GM12872 (cell line): ENCODE data around the gene SPATS2.
A peak's percentile ranks its signal among the peaks of the same experiment; 100 is the strongest.

Experiments
- CTCF ChIP-seq: IDR thresholded peaks from 3 replicates; pipeline ENCODE4 v1.5.1; 2011; ENCODE audit warnings: low read depth, mild to moderate bottlenecking, low read length, moderate library complexity; ENCODE audit not compliant: insufficient read depth

Gene SPATS2

GRCh38 chr12:49334681-49335080 lies 32.6 kb upstream of the SPATS2 start:
- no peak for TF ChIP-seq CTCF

DNA sequence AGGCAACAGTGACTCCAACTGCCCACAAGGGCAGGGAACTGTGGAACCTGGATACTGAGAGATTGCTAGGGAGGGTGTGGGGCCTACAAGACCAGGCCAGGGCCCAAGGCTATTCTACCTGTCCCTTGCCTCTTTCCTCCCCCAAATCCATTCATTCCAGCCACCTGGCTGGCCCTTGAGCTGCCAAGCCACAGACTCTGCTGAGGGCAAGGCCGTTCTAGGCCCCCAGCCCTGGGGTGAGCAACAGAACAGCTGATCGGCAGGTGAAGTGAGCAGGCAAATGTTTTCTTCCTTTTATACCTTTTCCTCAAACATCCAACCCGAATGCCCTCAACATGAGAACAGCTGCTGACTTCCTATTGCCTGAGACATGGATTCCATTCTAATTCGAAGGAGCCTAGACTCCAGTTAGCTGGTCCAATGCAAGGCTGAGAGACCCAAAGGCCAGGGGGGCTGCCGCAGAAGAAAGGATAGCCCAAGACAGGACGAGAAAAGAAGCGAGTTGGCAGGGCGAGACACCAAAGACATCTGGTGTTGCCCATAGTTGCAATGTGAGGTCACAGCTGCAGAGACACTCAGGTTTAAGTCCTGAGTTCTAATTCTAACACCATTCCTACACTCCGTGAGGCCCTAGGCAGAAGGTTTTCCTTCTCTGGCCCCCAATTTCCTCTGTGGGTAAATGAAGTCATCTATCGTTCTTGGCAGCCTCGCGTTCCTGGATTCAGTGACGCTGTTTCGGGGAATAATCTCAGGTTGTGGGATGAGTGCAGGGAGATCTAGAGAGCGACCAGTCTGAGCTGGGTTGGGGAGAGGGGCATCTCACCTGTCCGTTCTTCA lies 31.9 kb upstream of the SPATS2 start:
- TF ChIP-seq CTCF = no peak

GRCh38 chr12:49335955-49336644 lies 31.2 kb upstream of the SPATS2 start:
- TF ChIP-seq CTCF = no peak

DNA sequence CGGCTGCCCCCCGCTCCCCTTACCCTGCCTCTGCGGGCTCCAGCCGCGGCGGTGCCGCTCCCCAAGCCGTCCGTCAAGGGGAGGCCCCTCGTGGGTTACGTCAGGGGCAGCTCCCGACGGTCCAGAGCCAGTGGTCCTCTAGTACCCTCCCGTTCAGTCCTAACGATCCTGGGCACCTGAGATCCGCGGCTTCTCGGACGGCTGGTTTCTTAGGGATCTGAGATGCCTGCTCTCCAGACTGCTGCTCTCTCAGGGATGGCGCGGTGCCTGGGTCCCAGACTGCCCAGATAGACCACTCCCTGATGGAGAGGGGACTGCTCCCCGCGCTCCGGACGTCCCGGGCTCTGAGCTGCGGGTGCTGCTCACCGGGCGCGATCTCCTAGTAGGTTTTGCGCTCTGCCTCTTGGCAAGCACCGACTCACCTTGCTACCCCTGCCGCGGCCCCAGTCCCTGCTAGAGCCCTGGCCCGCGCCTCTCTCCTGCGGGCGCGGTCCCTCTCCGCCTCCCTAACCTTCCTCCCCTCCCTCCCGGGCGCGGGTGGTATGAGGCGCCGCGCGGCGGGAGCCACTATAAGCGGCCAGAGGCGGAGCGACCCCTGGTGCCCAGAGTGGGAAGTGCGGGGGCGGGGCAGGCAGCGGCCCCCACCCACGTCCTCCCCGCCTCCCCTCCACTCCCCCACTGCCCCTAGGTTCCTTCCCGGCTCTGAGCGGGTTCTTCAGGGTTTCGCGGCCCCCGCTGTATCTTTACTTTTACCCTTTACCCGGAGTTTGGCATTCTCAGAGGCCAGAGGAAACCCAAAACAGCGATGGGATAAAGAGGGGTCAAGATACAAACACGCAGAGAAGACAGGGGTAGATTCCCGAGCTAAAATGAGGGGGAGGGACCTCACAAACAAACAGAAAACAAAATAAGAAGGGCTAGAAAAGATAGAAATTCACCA lies 30.3 kb upstream of the SPATS2 start, which contains the start of gene C1QL4:
TSS of gene C1QL4 (minus strand) at position 544 of the 940 bp plus-strand sequence. CDS start 711 bp downstream, outside the sequence.
- TF ChIP-seq CTCF = peak; percentile 78

- no peak for TF ChIP-seq CTCF
These were observed 28.3 kb upstream of the SPATS2 start for GRCh38 chr12:49338830-49339463.

- no peak for TF ChIP-seq CTCF
These were observed 27.8 kb upstream of the SPATS2 start for GRCh38 chr12:49339464-49339861.
